GM12865 (cell line): ENCODE results near the gene NAPA.

ENCODE experiments used
- DNase-seq: peaks from one replicate; pipeline ENCODE4 v3.0.0; 2010; ENCODE audit warnings: low read depth
- H3K4me3 ChIP-seq: 2 replicates; pipeline ENCODE4 v1.5.1; 2011; ENCODE audit warnings: mild to moderate bottlenecking, low read depth, low read length, control low read depth
- CTCF ChIP-seq: IDR thresholded peaks from 2 replicates; pipeline ENCODE4 v1.5.1; 2011; ENCODE audit warnings: low read length, control low read depth, low read depth, inconsistent platforms; ENCODE audit not compliant: insufficient read depth; ENCODE audit errors: missing control alignments

Gene NAPA

GRCh38 chr19:47492137-47492533 is 22.7 kb downstream of the NAPA start:
- no peak for DNase-seq
- no peak for TF ChIP-seq CTCF
- H3K4me3 ChIP-seq, result no peak overlapping the region

GRCh38 chr19:47491358-47492136 is 23.3 kb downstream of the NAPA start:
- no peak for TF ChIP-seq CTCF
- no peak overlapping the region for H3K4me3 ChIP-seq
- no peak for DNase-seq

GRCh38 chr19:47490847-47491246 is 24.0 kb downstream of the NAPA start:
- no peak for TF ChIP-seq CTCF
- H3K4me3 ChIP-seq, result no peak overlapping the region
- DNase-seq, result no peak

- no peak for DNase-seq
- TF ChIP-seq CTCF, result no peak
- no peak overlapping the region for H3K4me3 ChIP-seq
Measured at GRCh38 chr19:47490031-47490430, 24.8 kb downstream of the NAPA start.

GRCh38 chr19:47489072-47489914 is 25.6 kb downstream of the NAPA start:
- no peak for TF ChIP-seq CTCF
- no peak overlapping the region for H3K4me3 ChIP-seq
- no peak for DNase-seq

- no peak overlapping the region for H3K4me3 ChIP-seq
- no peak for TF ChIP-seq CTCF
- DNase-seq, result no peak
Measured at GRCh38 chr19:47487551-47488515, 27.0 kb downstream of the NAPA start.
